Stimulated activated CD8-positive, alpha-beta memory T cell treated with anti-CD3 and anti-CD28 coated beads, Interleukin-4, amount 100 ng/mL, for 1 hour (primary cell): Measurements from ENCODE around the gene TCP1.
"Not testable (repeated sequence)": the region's sequence is repeated elsewhere in the genome, so short reads cannot be mapped to it uniquely, and the experiment has no call there.

Experiments
- DNase-seq, 2 donors: peaks; one replicate each; pipeline ENCODE4 v3.0.0-alpha.2; 2020; ENCODE audit warnings: low read depth in 2 of 2, low spot score in 1 of 2

Gene TCP1

GRCh38 chr6:159745081-159745480 is 44.3 kb downstream of the TCP1 start:
- DNase-seq, result no peak

GRCh38 chr6:159742165-159742564 is 47.2 kb downstream of the TCP1 start:
- DNase-seq, result no peak

- no peak for DNase-seq
These were observed 50.1 kb downstream of the TCP1 start for GRCh38 chr6:159739341-159739740.

- no peak for DNase-seq
These were observed 52.5 kb downstream of the TCP1 start for GRCh38 chr6:159736908-159737307.

GRCh38 chr6:159733395-159733794 is 56.0 kb downstream of the TCP1 start:
- DNase-seq, result not testable (repeated sequence)

GRCh38 chr6:159732550-159732949 is 56.9 kb downstream of the TCP1 start:
- DNase-seq, result not testable (repeated sequence)

- DNase-seq, result no peak
These were observed 59.1 kb downstream of the TCP1 start for GRCh38 chr6:159730332-159730676.

GRCh38 chr6:159729598-159730331 is 59.6 kb downstream of the TCP1 start:
- DNase-seq, result no peak

GRCh38 chr6:159728531-159728964 is 60.9 kb downstream of the TCP1 start:
- no peak for DNase-seq
